DOHH2 (cell line): ENCODE measurements around the gene PNP.
"Not testable (repeated sequence)": the region's sequence is repeated elsewhere in the genome, so short reads cannot be mapped to it uniquely, and the experiment has no call there.

Experiments
- H3F3A ChIP-seq: fragments of 200-600 bp; sonication (generic), shearing (Covaris generic); 2 replicates; pipeline ENCODE4 v1.6.0; 2016; ENCODE audit warnings: antibody characterized with exemption, mild to moderate bottlenecking; ENCODE audit not compliant: control insufficient read depth, insufficient read depth
- H3K27ac ChIP-seq: fragments of 200-600 bp; sonication (generic); 2 replicates; pipeline ENCODE4 v1.5.1; 2014; ENCODE audit warnings: low read depth, mild to moderate bottlenecking, low read length, moderate library complexity
- H3K27me3 ChIP-seq: fragments of 200-600 bp; sonication (generic); 2 replicates; pipeline ENCODE4 v1.6.1; 2014; ENCODE audit warnings: mild to moderate bottlenecking, low read length, mixed read lengths; ENCODE audit not compliant: control insufficient read depth
- H3K36me3 ChIP-seq: fragments of 200-600 bp; sonication (generic); 2 replicates; pipeline ENCODE4 v1.6.1; 2014; ENCODE audit warnings: mild to moderate bottlenecking, low read length, moderate library complexity, mixed read lengths; ENCODE audit not compliant: control insufficient read depth
- H3K4me1 ChIP-seq: fragments of 200-600 bp; sonication (generic); 2 replicates; pipeline ENCODE4 v1.6.1; 2014; ENCODE audit warnings: mild to moderate bottlenecking, low read length, mixed read lengths; ENCODE audit not compliant: control insufficient read depth
- H3K4me2 ChIP-seq: fragments of 200-600 bp; sonication (generic); 2 replicates; pipeline ENCODE4 v1.6.0; 2014; ENCODE audit warnings: mild to moderate bottlenecking, low read length, moderate library complexity
- H3K4me3 ChIP-seq: fragments of 200-600 bp; sonication (generic); 2 replicates; pipeline ENCODE4 v1.5.1; 2014; ENCODE audit warnings: mild to moderate bottlenecking, low read length, mixed read lengths
- H3K79me2 ChIP-seq: fragments of 200-600 bp; sonication (generic); 2 replicates; pipeline ENCODE4 v1.6.1; 2014; ENCODE audit warnings: mild to moderate bottlenecking, low read length, mixed read lengths; ENCODE audit not compliant: control insufficient read depth
- H3K9me2 ChIP-seq: fragments of 200-600 bp; sonication (generic); replicated peaks from 2 replicates; pipeline ENCODE4 v1.6.1; 2014; ENCODE audit warnings: mild to moderate bottlenecking, low read length, mixed read lengths; ENCODE audit not compliant: control insufficient read depth
- H3K9me3 ChIP-seq: fragments of 200-600 bp; sonication (generic); 2 replicates; pipeline ENCODE4 v1.6.1; 2014; ENCODE audit warnings: antibody characterized with exemption, low read length, mixed read lengths; ENCODE audit not compliant: control insufficient read depth, insufficient read depth
- H4K20me1 ChIP-seq: fragments of 200-600 bp; sonication (generic); 2 replicates; pipeline ENCODE4 v1.6.0; 2014; ENCODE audit warnings: low read depth, mild to moderate bottlenecking, antibody characterized with exemption, low read length, moderate library complexity; ENCODE audit not compliant: control insufficient read depth, insufficient read depth
- CTCF ChIP-seq: fragments of 200-600 bp; sonication (generic); IDR thresholded peaks from one replicate; pipeline ENCODE4 v1.5.1; 2014; ENCODE audit warnings: antibody characterized with exemption, mild to moderate bottlenecking, low read depth, low read length; ENCODE audit not compliant: poor library complexity, severe bottlenecking
- EZH2phosphoT487 ChIP-seq: fragments of 200-600 bp; sonication (generic); IDR thresholded peaks from 2 replicates; pipeline ENCODE4 v1.6.1; 2017; ENCODE audit warnings: borderline replicate concordance, mild to moderate bottlenecking, antibody characterized with exemption, low read length, moderate library complexity, mixed read lengths

Gene PNP

GRCh38 chr14:20503898-20504297 lies 34.7 kb downstream of the PNP start:
- H3K4me1 ChIP-seq, result no peaks in the 10 kb centered on the region; the same call in 1 of the 2 replicates
- no peaks in the 10 kb centered on the region for H3K79me2 ChIP-seq
- no peaks in the 10 kb centered on the region for H3K36me3 ChIP-seq
- no peaks in the 10 kb centered on the region for H3F3A ChIP-seq
- no peaks in the 10 kb centered on the region for H3K9me3 ChIP-seq
- no peak overlapping the region for H3K4me3 ChIP-seq
- H4K20me1 ChIP-seq, result no peaks in the 10 kb centered on the region
- H3K27ac ChIP-seq, result no peak overlapping the region
- H3K9me2 ChIP-seq, result no peaks in the 10 kb centered on the region
- TF ChIP-seq CTCF (no peak), EZH2phosphoT487 (no peak)
- H3K27me3 ChIP-seq, result peaks cover 6% of the 10 kb centered on the region; the same call in 1 of the 2 replicates
- no peak overlapping the region for H3K4me2 ChIP-seq

- H3K27me3 ChIP-seq, result peaks cover 16% of the 10 kb centered on the region
- not testable (repeated sequence) for H3K4me1 ChIP-seq, H3K36me3 ChIP-seq, H3K4me2 ChIP-seq, H3K9me2 ChIP-seq, H3K9me3 ChIP-seq, H3K79me2 ChIP-seq, H3F3A ChIP-seq, H4K20me1 ChIP-seq, H3K27ac ChIP-seq, H3K4me3 ChIP-seq
Observed at GRCh38 chr14:20506276-20506675, 37.1 kb downstream of the PNP start.

- H3K36me3 ChIP-seq, H3K9me2 ChIP-seq, H3K27ac ChIP-seq, H3K4me1 ChIP-seq, H4K20me1 ChIP-seq, H3K4me3 ChIP-seq, H3K79me2 ChIP-seq, H3K4me2 ChIP-seq, H3K9me3 ChIP-seq, H3F3A ChIP-seq: not testable (repeated sequence)
- H3K27me3 ChIP-seq, result peaks cover 20% of the 10 kb centered on the region
Observed at GRCh38 chr14:20506752-20507151, 37.5 kb downstream of the PNP start.

GRCh38 chr14:20507537-20507936 lies 38.3 kb downstream of the PNP start:
- not testable (repeated sequence) for H4K20me1 ChIP-seq, H3K9me3 ChIP-seq, H3F3A ChIP-seq, H3K9me2 ChIP-seq, H3K4me2 ChIP-seq, H3K36me3 ChIP-seq, H3K4me3 ChIP-seq, H3K79me2 ChIP-seq, H3K4me1 ChIP-seq, H3K27ac ChIP-seq
- peaks cover 22% of the 10 kb centered on the region for H3K27me3 ChIP-seq

- H3F3A ChIP-seq, result no peaks in the 10 kb centered on the region
- TF ChIP-seq CTCF (no peak), EZH2phosphoT487 (no peak)
- no peak overlapping the region for H3K4me2 ChIP-seq
- H3K27ac ChIP-seq, result no peak overlapping the region
- no peak overlapping the region for H3K4me3 ChIP-seq
- no peaks in the 10 kb centered on the region for H3K79me2 ChIP-seq
- H4K20me1 ChIP-seq, result no peaks in the 10 kb centered on the region
- H3K9me3 ChIP-seq, result no peaks in the 10 kb centered on the region
- H3K4me1 ChIP-seq, result peaks cover 11% of the 10 kb centered on the region
- no peaks in the 10 kb centered on the region for H3K9me2 ChIP-seq
- no peaks in the 10 kb centered on the region for H3K36me3 ChIP-seq
- H3K27me3 ChIP-seq, result peaks cover 20% of the 10 kb centered on the region
Observed at GRCh38 chr14:20508367-20508766, 39.2 kb downstream of the PNP start.
